GM23248 (cell line): ENCODE measurements around the gene SERPINB5. TPM values are rescaled to one million over a fixed set of nuclear protein-coding genes. Genes with fewer than 3 reads are reported as not detected.

Source experiments
- DNase-seq: peaks from one replicate; pipeline ENCODE4 v3.0.0-alpha.2; 2015
- H2AFZ ChIP-seq: fragments of 200-600 bp; sonication (generic); 2 replicates; pipeline ENCODE4 v1.6.1; 2016; ENCODE audit warnings: antibody characterized with exemption
- H3F3A ChIP-seq: fragments of 200-600 bp; sonication (generic); 2 replicates; pipeline ENCODE4 v1.6.1; 2016; ENCODE audit warnings: mild to moderate bottlenecking, antibody characterized with exemption, mixed run types; ENCODE audit not compliant: insufficient read depth
- H3K27ac ChIP-seq: fragments of 200-600 bp; sonication (generic); 2 replicates; pipeline ENCODE4 v1.5.1; 2016; ENCODE audit warnings: mild to moderate bottlenecking
- H3K27me3 ChIP-seq: fragments of 200-600 bp; sonication (generic); replicated peaks from 2 replicates; pipeline ENCODE4 v1.6.1; 2016; ENCODE audit warnings: mild to moderate bottlenecking; ENCODE audit not compliant: insufficient read depth
- H3K36me3 ChIP-seq: fragments of 200-600 bp; sonication (generic); 2 replicates; pipeline ENCODE4 v1.6.1; 2016; ENCODE audit warnings: low read depth, mild to moderate bottlenecking
- H3K4me1 ChIP-seq: fragments of 200-600 bp; sonication (generic); 2 replicates; pipeline ENCODE4 v1.6.1; 2016; ENCODE audit warnings: mild to moderate bottlenecking; ENCODE audit not compliant: insufficient read depth
- H3K4me2 ChIP-seq: fragments of 200-600 bp; sonication (generic); one replicate; pipeline ENCODE4 v1.6.1; 2016; ENCODE audit warnings: mild to moderate bottlenecking; ENCODE audit not compliant: unreplicated experiment
- H3K4me3 ChIP-seq: fragments of 200-600 bp; sonication (generic); 2 replicates; pipeline ENCODE4 v1.5.1; 2016; ENCODE audit warnings: mild to moderate bottlenecking
- H3K79me2 ChIP-seq: fragments of 200-600 bp; sonication (generic); 2 replicates; pipeline ENCODE4 v1.6.1; 2016; ENCODE audit warnings: mild to moderate bottlenecking; ENCODE audit not compliant: insufficient read depth
- H3K9ac ChIP-seq: fragments of 200-600 bp; sonication (generic); 2 replicates; pipeline ENCODE4 v1.6.1; 2016; ENCODE audit warnings: mild to moderate bottlenecking
- H3K9me2 ChIP-seq: fragments of 200-600 bp; sonication (generic); 2 replicates; pipeline ENCODE4 v1.6.1; 2016; ENCODE audit warnings: mixed run types, mild to moderate bottlenecking, moderate library complexity; ENCODE audit not compliant: insufficient read depth
- H3K9me3 ChIP-seq: fragments of 200-600 bp; sonication (generic); one replicate; pipeline ENCODE4 v1.6.1; 2017; ENCODE audit warnings: low read depth
- H4K20me1 ChIP-seq: fragments of 200-600 bp; sonication (generic); 2 replicates; pipeline ENCODE4 v1.6.0; 2016; ENCODE audit not compliant: insufficient read depth
- EZH2 ChIP-seq: fragments of 200-600 bp; sonication (generic); IDR thresholded peaks from 2 replicates; pipeline ENCODE4 v1.6.1; 2018; ENCODE audit warnings: antibody characterized with exemption, mild to moderate bottlenecking; ENCODE audit not compliant: insufficient read depth, poor library complexity, severe bottlenecking
- EZH2phosphoT487 ChIP-seq: fragments of 200-600 bp; sonication (generic); IDR thresholded peaks from 2 replicates; pipeline ENCODE4 v1.6.1; 2018; ENCODE audit warnings: antibody characterized with exemption, moderate library complexity, mild to moderate bottlenecking, low read depth; ENCODE audit not compliant: insufficient read depth
- WGBS, 2 experiments: methylation state at CpG; one replicate each; pipeline ENCODE4 v1.1.6; 2015 to 2017; ENCODE audit warnings: low lambda C conversion rate in 2 of 2, low coverage in 1 of 2; ENCODE audit errors: missing lambda C conversion rate in 2 of 2; 5-methylcytosine and 5-hydroxymethylcytosine counted together
- in situ Hi-C: fragments of 300-500 bp; cut with MboI; formaldehyde crosslinking; loops from 2 replicates; pipeline ENCODE4 v1.15.0; 2020
- polyA plus RNA-seq: library from polyadenylated mRNA; unstranded; fragments of >200 nt; fragmentation: Nextera tagmentation; extraction: Ambion mirVana; gene quantifications from 2 replicates; pipeline ENCODE4 v1.2.1, GENCODE V29; 2016
- total RNA-seq: library from RNA; depleted of rRNA; stranded (reverse); fragments of >200 nt; shearing (Covaris generic); gene quantifications from 2 replicates; pipeline ENCODE4 v1.2.3, GENCODE V29; 2014

Gene SERPINB5
- total and polyA plus RNA-seq, 2 experiments from 2014 or later = not detected

- peak; percentile 88 for DNase-seq
Observed at GRCh38 chr18:63454497-63454896, 22.3 kb upstream of the SERPINB5 start.

GRCh38 chr18:63457977-63458376, 18.8 kb upstream of the SERPINB5 start:
- H3K27me3 ChIP-seq = no peaks in the 10 kb centered on the region
- in situ Hi-C loops = no loop called here
- H3K9me3 ChIP-seq = no peaks in the 10 kb centered on the region
- no peak overlapping the region for H3K27ac ChIP-seq
- no peak overlapping the region for H3K9ac ChIP-seq
- H3F3A ChIP-seq = 0 out of 2 replicates have a peak, but pooled peaks cover 15% of the 10 kb centered on the region
- 63 to 72% methylated on average over 6 of the region's 6 CpGs for WGBS, 2 experiments
- no peaks in the 10 kb centered on the region for H4K20me1 ChIP-seq
- TF ChIP-seq EZH2 = no peak
- no peak for TF ChIP-seq EZH2phosphoT487
- H3K9me2 ChIP-seq = no peaks in the 10 kb centered on the region
- DNase-seq = no peak
- H3K4me2 ChIP-seq = no peak overlapping the region
- H3K4me3 ChIP-seq = no peak overlapping the region
- H3K36me3 ChIP-seq = no peaks in the 10 kb centered on the region
- H3K4me1 ChIP-seq = peaks cover 16% of the 10 kb centered on the region
- no peaks in the 10 kb centered on the region for H3K79me2 ChIP-seq
- no peak overlapping the region for H2AFZ ChIP-seq

More at GRCh38 chr18:63454497-63454896, 22.3 kb upstream of the SERPINB5 start:
- H3K4me2 ChIP-seq = peak overlapping the region; percentile 56
- WGBS, 2 experiments = 51 to 56% methylated on average over 8 of the region's 8 CpGs
- peaks cover 30% of the 10 kb centered on the region for H3K4me1 ChIP-seq
- H3K27me3 ChIP-seq = no peaks in the 10 kb centered on the region
- peak overlapping the region; percentile 46 for H2AFZ ChIP-seq
- H3K27ac ChIP-seq = peak overlapping the region; percentile 77
- H3K9me2 ChIP-seq = no peaks in the 10 kb centered on the region
- H3K9me3 ChIP-seq = no peaks in the 10 kb centered on the region
- H3K9ac ChIP-seq = peak overlapping the region; percentile 54
- H3F3A ChIP-seq = 0 out of 2 replicates have a peak, but pooled peaks cover 15% of the 10 kb centered on the region
- no peaks in the 10 kb centered on the region for H3K36me3 ChIP-seq
- H3K79me2 ChIP-seq = no peaks in the 10 kb centered on the region
- TF ChIP-seq EZH2phosphoT487 = no peak
- no peak for TF ChIP-seq EZH2
- in situ Hi-C loops = no loop called here
- no peak overlapping the region for H3K4me3 ChIP-seq
- H4K20me1 ChIP-seq = no peaks in the 10 kb centered on the region

DNA sequence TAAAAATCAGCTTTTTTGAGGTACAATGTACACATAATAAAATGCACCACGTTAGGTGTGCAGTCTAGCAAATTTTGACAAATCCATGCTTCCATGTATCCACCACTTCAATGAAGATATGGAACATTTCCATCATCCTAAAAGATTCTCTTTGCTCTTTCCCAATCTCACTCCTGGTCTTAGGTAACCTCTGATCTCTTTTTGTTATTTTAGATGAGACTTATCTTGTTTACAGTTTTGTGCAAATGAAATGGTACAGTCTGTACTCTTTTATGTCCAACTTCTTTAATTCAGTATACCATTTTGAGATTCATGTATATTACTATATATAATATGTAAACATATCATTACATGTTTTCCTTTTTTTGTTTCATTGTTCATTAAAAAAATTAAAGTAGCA, 16.3 kb upstream of the SERPINB5 start:
- WGBS, 2 experiments = 4 to 14% methylated on average over 1 of the region's 1 CpG
- no peaks in the 10 kb centered on the region for H4K20me1 ChIP-seq
- H3K27ac ChIP-seq = no peak overlapping the region
- no peak overlapping the region for H3K9ac ChIP-seq
- H3K9me3 ChIP-seq = no peaks in the 10 kb centered on the region
- DNase-seq = no peak
- no peak overlapping the region for H3K4me3 ChIP-seq
- TF ChIP-seq EZH2 (no peak), EZH2phosphoT487 (no peak)
- H3K79me2 ChIP-seq = no peaks in the 10 kb centered on the region
- no peaks in the 10 kb centered on the region for H3K36me3 ChIP-seq
- in situ Hi-C loops = no loop called here
- no peaks in the 10 kb centered on the region for H3K9me2 ChIP-seq
- peaks cover 10% of the 10 kb centered on the region; the same call in 1 of the 2 replicates for H3K27me3 ChIP-seq
- no peaks in the 10 kb centered on the region for H3F3A ChIP-seq
- H3K4me2 ChIP-seq = no peak overlapping the region
- no peak overlapping the region for H2AFZ ChIP-seq
- H3K4me1 ChIP-seq = no peaks in the 10 kb centered on the region

DNA sequence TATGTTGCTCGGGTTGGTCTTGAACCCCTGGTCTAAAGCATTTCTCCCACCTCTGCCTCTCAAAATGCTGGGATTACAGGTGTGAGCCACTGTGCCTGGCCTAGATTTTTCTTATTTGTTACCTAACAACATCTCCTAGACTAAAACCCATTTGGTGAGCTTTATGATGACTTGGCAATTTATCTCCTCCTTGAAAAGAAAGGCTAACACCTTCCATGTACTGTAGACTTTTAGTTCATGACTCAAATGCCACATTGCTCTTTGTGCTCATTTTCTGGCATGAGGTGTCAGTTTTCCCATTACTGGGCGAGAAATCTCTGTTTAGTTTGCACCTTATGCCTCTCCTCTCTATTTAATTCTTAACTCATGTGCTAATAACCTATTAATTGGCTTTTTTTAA, 12.3 kb upstream of the SERPINB5 start:
- no peak overlapping the region for H3K9ac ChIP-seq
- DNase-seq = no peak
- no peaks in the 10 kb centered on the region for H3K79me2 ChIP-seq
- no peak overlapping the region for H3K4me2 ChIP-seq
- no peaks in the 10 kb centered on the region for H3K4me1 ChIP-seq
- in situ Hi-C loops = no loop called here
- WGBS, 2 experiments = 61 to 74% methylated on average over 2 of the region's 2 CpGs
- H3K4me3 ChIP-seq = no peak overlapping the region
- no peaks in the 10 kb centered on the region for H3K36me3 ChIP-seq
- no peaks in the 10 kb centered on the region for H3K9me3 ChIP-seq
- no peaks in the 10 kb centered on the region for H3F3A ChIP-seq
- H3K9me2 ChIP-seq = no peaks in the 10 kb centered on the region
- H3K27ac ChIP-seq = no peak overlapping the region
- H4K20me1 ChIP-seq = no peaks in the 10 kb centered on the region
- no peak for TF ChIP-seq EZH2
- no peak for TF ChIP-seq EZH2phosphoT487
- no peak overlapping the region for H2AFZ ChIP-seq
- peaks cover 10% of the 10 kb centered on the region; the same call in 1 of the 2 replicates for H3K27me3 ChIP-seq

- no peak overlapping the region for H2AFZ ChIP-seq
- in situ Hi-C loops = no loop called here
- DNase-seq = no peak
- TF ChIP-seq EZH2 (no peak), EZH2phosphoT487 (no peak)
- H3K9me2 ChIP-seq = no peaks in the 10 kb centered on the region
- H4K20me1 ChIP-seq = no peaks in the 10 kb centered on the region
- no peak overlapping the region for H3K4me3 ChIP-seq
- H3K4me2 ChIP-seq = no peak overlapping the region
- no peaks in the 10 kb centered on the region for H3F3A ChIP-seq
- H3K27ac ChIP-seq = no peak overlapping the region
- 69 to 73% methylated on average over 2 of the region's 2 CpGs for WGBS, 2 experiments
- H3K79me2 ChIP-seq = no peaks in the 10 kb centered on the region
- H3K9me3 ChIP-seq = no peaks in the 10 kb centered on the region
- H3K36me3 ChIP-seq = no peaks in the 10 kb centered on the region
- no peak overlapping the region for H3K9ac ChIP-seq
- H3K4me1 ChIP-seq = no peaks in the 10 kb centered on the region
- H3K27me3 ChIP-seq = peaks cover 10% of the 10 kb centered on the region; the same call in 1 of the 2 replicates
Observed at GRCh38 chr18:63465059-63465458, 11.7 kb upstream of the SERPINB5 start.
